Brain microvascular endothelial cell (primary cell): ENCODE results near the gene SLC40A1.
A peak's percentile ranks its signal among the peaks of the same experiment; 100 is the strongest.

Experiments
- DNase-seq: peaks from one replicate; pipeline ENCODE4 v3.0.0-alpha.2; 2020
- H3K27ac ChIP-seq: fragments of 250-450 bp; sonication (Bioruptor Pico); 2 replicates; pipeline ENCODE4 v1.5.1; 2020; ENCODE audit warnings: mild to moderate bottlenecking, moderate library complexity
- H3K27me3 ChIP-seq: fragments of 250-450 bp; sonication (Bioruptor Pico); replicated peaks from 2 replicates; pipeline ENCODE4 v1.5.1; 2020; ENCODE audit warnings: mild to moderate bottlenecking
- H3K36me3 ChIP-seq: fragments of 250-450 bp; sonication (Bioruptor Pico); replicated peaks from 2 replicates; pipeline ENCODE4 v1.5.1; 2020; ENCODE audit warnings: mild to moderate bottlenecking
- H3K4me3 ChIP-seq: 2 replicates; pipeline ENCODE4 v1.5.1; 2011; ENCODE audit warnings: low read depth, mild to moderate bottlenecking, control low read depth, low read length, moderate library complexity
- CTCF ChIP-seq: IDR thresholded peaks from 2 replicates; pipeline ENCODE4 v1.5.1; 2011; ENCODE audit warnings: low read depth, mild to moderate bottlenecking, moderate library complexity, low read length, control low read depth, inconsistent platforms; ENCODE audit errors: missing control alignments
- in situ Hi-C: cut with HindIII; loops from 2 replicates; pipeline ENCODE4 v1.10.0; 2017; ENCODE audit warnings: low sequenced_read_pairs, low pct_ligation_motif_present

The SLC40A1 gene

GRCh38 chr2:189574793-189575475, 5.7 kb downstream of the SLC40A1 start:
- H3K27me3 ChIP-seq: no peaks in the 10 kb centered on the region
- in situ Hi-C loops: no loop called here
- H3K4me3 ChIP-seq: no peak overlapping the region
- DNase-seq: no peak
- no peak for TF ChIP-seq CTCF
- H3K36me3 ChIP-seq: no peaks in the 10 kb centered on the region
- no peak overlapping the region for H3K27ac ChIP-seq

- in situ Hi-C loops: no loop called here
- no peak overlapping the region for H3K4me3 ChIP-seq
- H3K27me3 ChIP-seq: no peaks in the 10 kb centered on the region
- no peak for DNase-seq
- H3K27ac ChIP-seq: no peak overlapping the region
- no peak for TF ChIP-seq CTCF
- no peaks in the 10 kb centered on the region for H3K36me3 ChIP-seq
Observed at GRCh38 chr2:189570570-189571031, 10.0 kb downstream of the SLC40A1 start.

GRCh38 chr2:189569295-189569910, 11.2 kb downstream of the SLC40A1 start:
- no peak overlapping the region for H3K4me3 ChIP-seq
- DNase-seq: no peak

GRCh38 chr2:189566046-189566445, 14.5 kb downstream of the SLC40A1 start:
- no peak for TF ChIP-seq CTCF
- H3K27me3 ChIP-seq: no peaks in the 10 kb centered on the region
- H3K4me3 ChIP-seq: no peak overlapping the region
- peak; percentile 54 for DNase-seq
- H3K36me3 ChIP-seq: no peaks in the 10 kb centered on the region
- in situ Hi-C loops: no loop called here
- H3K27ac ChIP-seq: no peak overlapping the region

More at GRCh38 chr2:189569295-189569910, 11.2 kb downstream of the SLC40A1 start:
- Histone ChIP-seq H3K27ac (peak overlapping the region; percentile 12), H3K27me3 (no peaks in the 10 kb centered on the region), H3K36me3 (no peaks in the 10 kb centered on the region)
- in situ Hi-C loops: no loop called here
- peak; percentile 27 for TF ChIP-seq CTCF

- H3K36me3 ChIP-seq: no peaks in the 10 kb centered on the region
- no peak overlapping the region for H3K4me3 ChIP-seq
- no peak for TF ChIP-seq CTCF
- DNase-seq: no peak
- in situ Hi-C loops: no loop called here
- H3K27me3 ChIP-seq: no peaks in the 10 kb centered on the region
- H3K27ac ChIP-seq: no peak overlapping the region
Observed at GRCh38 chr2:189561371-189562038, 19.1 kb downstream of the SLC40A1 start.
